GM12891 (cell line): ENCODE data around the gene KRTAP5-6.

ENCODE experiments used
- PAX5 ChIP-seq: IDR thresholded peaks from 2 replicates; pipeline ENCODE4 v1.6.1; 2011; ENCODE audit warnings: low read length, moderate library complexity, mild to moderate bottlenecking; ENCODE audit not compliant: insufficient read depth, severe bottlenecking
- POLR2A ChIP-seq: IDR thresholded peaks from 2 replicates; pipeline ENCODE4 v1.6.1; 2011; ENCODE audit warnings: low read depth, low read length, control low read depth
- POLR2AphosphoS5 ChIP-seq: IDR thresholded peaks from 2 replicates; pipeline ENCODE4 v1.6.1; 2011; ENCODE audit warnings: low read depth, low read length, control low read depth
- POU2F2 ChIP-seq: IDR thresholded peaks from 2 replicates; pipeline ENCODE4 v1.6.1; 2011; ENCODE audit warnings: low read depth, mild to moderate bottlenecking, control low read depth, low read length, moderate library complexity
- SPI1 ChIP-seq: IDR thresholded peaks from 2 replicates; pipeline ENCODE4 v1.6.1; 2011; ENCODE audit warnings: low read depth, low read length, control low read depth
- TAF1 ChIP-seq: IDR thresholded peaks from 2 replicates; pipeline ENCODE4 v1.6.1; 2011; ENCODE audit warnings: low read depth, low read length, control low read depth

GRCh38 chr11:1742869-1743584 lies 46.0 kb downstream of the KRTAP5-6 start:
- TF ChIP-seq POLR2A (no peak), SPI1 (no peak), TAF1 (no peak), POLR2AphosphoS5 (no peak), PAX5 (no peak), POU2F2 (no peak)
